Spinal cord (tissue), 10 donors: ENCODE data around the gene ASB7. TPM values are rescaled to one million over a fixed set of nuclear protein-coding genes. Genes with fewer than 3 reads are reported as not detected.

Source experiments
- DNase-seq, 6 donors: peaks; one replicate each; pipeline versions ENCODE4 v3.0.0 to v3.0.0-alpha.2; 2013 to 2015; ENCODE audit warnings: low spot score in 6 of 6, low read depth in 4 of 6
- H3K27ac ChIP-seq: one replicate; pipeline ENCODE4 v1.5.1; 2013; ENCODE audit warnings: low read depth, low read length, control low read depth
- H3K27me3 ChIP-seq: one replicate; pipeline ENCODE4 v1.6.1; 2013; ENCODE audit warnings: low read length; ENCODE audit not compliant: control insufficient read depth, insufficient read depth
- H3K36me3 ChIP-seq: one replicate; pipeline ENCODE4 v1.6.1; 2013; ENCODE audit warnings: low read length; ENCODE audit not compliant: control insufficient read depth, insufficient read depth
- H3K4me1 ChIP-seq: one replicate; pipeline ENCODE4 v1.6.1; 2013; ENCODE audit warnings: low read length; ENCODE audit not compliant: control insufficient read depth, insufficient read depth
- H3K4me3 ChIP-seq: one replicate; pipeline ENCODE4 v1.5.1; 2013; ENCODE audit warnings: low read depth, low read length, control low read depth
- H3K9me3 ChIP-seq: one replicate; pipeline ENCODE4 v1.6.1; 2013; ENCODE audit warnings: low read length; ENCODE audit not compliant: control insufficient read depth, insufficient read depth
- WGBS: methylation state at CpG from one replicate; pipeline ENCODE4 v1.1.5; 2013; ENCODE audit warnings: missing lambda C conversion rate; ENCODE audit not compliant: insufficient coverage; 5-methylcytosine and 5-hydroxymethylcytosine counted together
- polyA plus RNA-seq, 2 donors: library from polyadenylated mRNA; unstranded; fragments of 120-200 nt; gene quantifications; one replicate each; pipeline ENCODE4 v1.2.1, GENCODE V29; 2013; ENCODE audit not compliant: insufficient read length in 2 of 2
- total RNA-seq, 2 donors: library from RNA; depleted of rRNA in 1 of 2; stranded (reverse); fragments of 120-200 nt in 1 of 2; fragments of >200 nt in 1 of 2; gene quantifications; one replicate each; pipeline versions ENCODE4 v1.2.3 to v1.2.4, GENCODE V29; 2013 to 2014
- donor health status: healthy.

Gene ASB7
- total and polyA plus RNA-seq, 4 donors, result 7.7 to 13.8 (median 11.9) TPM

- Histone ChIP-seq H3K27ac (no peak overlapping the region), H3K4me3 (no peak overlapping the region), H3K4me1 (no peaks in the 10 kb centered on the region), H3K9me3 (no peaks in the 10 kb centered on the region), H3K36me3 (peaks cover 25% of the 10 kb centered on the region), H3K27me3 (no peaks in the 10 kb centered on the region)
- no CpG with 5 or more reads among the region's 4 CpGs for WGBS
- DNase-seq, result no peak
Measured at GRCh38 chr15:100614918-100615317, 12.5 kb downstream of the ASB7 start.

GRCh38 chr15:100615801-100616200 is 13.4 kb downstream of the ASB7 start:
- no peak for DNase-seq
- Histone ChIP-seq H3K27me3 (no peaks in the 10 kb centered on the region), H3K4me1 (no peaks in the 10 kb centered on the region), H3K36me3 (peaks cover 22% of the 10 kb centered on the region), H3K27ac (no peak overlapping the region), H3K4me3 (no peak overlapping the region), H3K9me3 (no peaks in the 10 kb centered on the region)
- no CpG with 5 or more reads among the region's 5 CpGs for WGBS

DNA sequence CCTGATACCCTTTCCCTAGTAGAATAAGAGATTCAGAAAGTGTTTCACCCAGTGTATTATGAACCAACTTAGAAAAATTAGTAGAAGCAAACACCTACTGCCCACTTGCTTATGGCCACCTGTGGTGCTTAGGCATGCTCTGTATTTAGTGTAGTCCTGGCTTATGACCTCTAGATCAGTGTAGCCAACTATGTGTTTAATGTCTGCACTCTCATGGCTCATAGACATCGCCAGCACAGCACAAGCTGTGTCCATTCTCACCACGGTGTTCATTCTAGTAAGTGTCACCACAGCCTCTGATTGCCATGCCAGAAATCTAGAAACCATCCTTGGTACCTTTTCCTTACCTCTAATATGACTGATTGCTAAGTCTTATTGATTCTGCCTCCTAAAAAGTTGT is 14.3 kb downstream of the ASB7 start:
- 80% methylated on average over 2 of the region's 2 CpGs for WGBS
- H3K4me1 ChIP-seq, result no peaks in the 10 kb centered on the region
- no peaks in the 10 kb centered on the region for H3K27me3 ChIP-seq
- no peak overlapping the region for H3K27ac ChIP-seq
- H3K9me3 ChIP-seq, result no peaks in the 10 kb centered on the region
- DNase-seq, result no peak
- H3K36me3 ChIP-seq, result peaks cover 14% of the 10 kb centered on the region
- H3K4me3 ChIP-seq, result no peak overlapping the region

DNA sequence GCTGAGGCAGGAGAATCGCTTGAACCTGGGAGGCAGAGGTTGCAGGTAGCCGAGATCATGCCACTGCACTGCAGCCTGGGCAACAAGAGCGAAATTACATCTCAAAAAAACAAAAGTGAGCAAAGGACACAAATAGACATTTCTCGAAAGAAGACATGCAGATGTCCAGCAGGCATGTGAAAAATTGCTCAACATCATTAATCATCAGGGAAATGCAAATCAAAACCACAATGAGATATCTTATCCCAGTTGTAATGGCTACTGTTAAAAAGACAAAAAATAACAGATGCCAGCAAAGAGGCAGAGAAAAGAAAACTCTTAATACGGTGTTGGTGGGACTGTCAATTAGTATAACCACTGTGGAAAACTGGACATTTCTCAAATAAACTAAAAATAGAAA is 20.9 kb downstream of the ASB7 start:
- H3K27ac ChIP-seq, result no peak overlapping the region
- H3K9me3 ChIP-seq, result no peaks in the 10 kb centered on the region
- 100% methylated on average over 2 of the region's 5 CpGs for WGBS
- no peaks in the 10 kb centered on the region for H3K27me3 ChIP-seq
- H3K4me3 ChIP-seq, result no peak overlapping the region
- H3K4me1 ChIP-seq, result no peaks in the 10 kb centered on the region
- no peak for DNase-seq
- no peaks in the 10 kb centered on the region for H3K36me3 ChIP-seq

DNA sequence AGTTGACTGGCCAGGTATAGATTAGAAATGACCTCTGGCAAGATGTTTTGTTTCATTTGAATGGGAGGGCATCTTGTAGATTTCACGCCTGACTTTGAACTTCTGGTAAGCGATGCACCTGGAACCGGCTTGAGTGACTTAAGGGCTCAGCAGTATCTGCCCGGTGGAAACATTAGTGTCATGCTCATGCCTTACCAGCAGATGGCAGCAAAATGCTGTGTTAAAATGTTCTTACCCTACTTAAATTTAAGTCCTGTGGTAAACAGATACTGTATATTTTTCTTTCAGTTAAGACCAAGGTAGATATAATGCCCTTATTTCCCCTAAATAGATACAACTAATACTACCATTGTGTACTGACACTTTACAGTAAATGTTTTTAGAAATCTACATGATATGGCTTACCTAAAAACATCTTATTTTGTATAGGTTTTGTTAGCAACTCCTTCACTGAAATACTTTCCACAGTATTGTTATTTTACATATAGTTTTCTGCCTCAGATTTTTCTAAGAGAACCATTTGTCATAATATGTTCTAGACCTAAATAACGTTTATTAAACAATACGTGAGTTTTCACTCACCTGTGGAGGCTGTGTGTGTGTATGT is 25.5 kb downstream of the ASB7 start:
- peak; percentile 65 to 95 (median 75) for DNase-seq
- WGBS, result 33% methylated on average over 1 of the region's 6 CpGs
- no peak overlapping the region for H3K4me3 ChIP-seq
- no peaks in the 10 kb centered on the region for H3K27me3 ChIP-seq
- no peak overlapping the region for H3K27ac ChIP-seq
- peaks cover 4% of the 10 kb centered on the region for H3K4me1 ChIP-seq
- no peaks in the 10 kb centered on the region for H3K9me3 ChIP-seq
- H3K36me3 ChIP-seq, result peaks cover 9% of the 10 kb centered on the region

GRCh38 chr15:100628746-100629145 is 26.4 kb downstream of the ASB7 start:
- H3K9me3 ChIP-seq, result no peaks in the 10 kb centered on the region
- no peak overlapping the region for H3K4me3 ChIP-seq
- no peak for DNase-seq
- peaks cover 11% of the 10 kb centered on the region for H3K36me3 ChIP-seq
- no peaks in the 10 kb centered on the region for H3K27me3 ChIP-seq
- peaks cover 4% of the 10 kb centered on the region for H3K4me1 ChIP-seq
- 100% methylated on average over 1 of the region's 3 CpGs for WGBS
- no peak overlapping the region for H3K27ac ChIP-seq

DNA sequence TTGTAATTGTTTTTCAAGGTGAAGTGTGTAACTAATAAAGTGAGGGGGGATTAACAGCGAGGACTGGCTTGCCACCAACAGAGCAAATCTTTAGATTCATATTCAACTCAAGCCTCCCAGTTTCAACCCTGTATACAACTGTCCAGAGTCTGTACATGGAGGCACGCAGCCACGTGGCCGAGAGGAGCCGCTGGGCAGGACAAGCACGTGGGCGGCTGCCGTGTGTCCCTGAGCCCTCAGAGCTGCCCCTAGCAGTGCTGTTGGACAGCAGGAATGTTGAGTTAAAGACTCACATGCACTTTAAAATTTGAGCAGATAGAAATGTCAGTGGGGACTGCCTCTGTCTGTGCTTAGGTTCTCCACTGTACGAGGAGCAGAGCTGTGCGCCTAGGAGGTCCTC is 29.4 kb downstream of the ASB7 start:
- DNase-seq, result no peak
- Histone ChIP-seq H3K4me1 (peaks cover 8% of the 10 kb centered on the region), H3K27ac (no peak overlapping the region), H3K36me3 (peaks cover 11% of the 10 kb centered on the region), H3K9me3 (no peaks in the 10 kb centered on the region), H3K4me3 (no peak overlapping the region), H3K27me3 (no peaks in the 10 kb centered on the region)
- WGBS, result 82% methylated on average over 9 of the region's 10 CpGs

- Histone ChIP-seq H3K27me3 (no peaks in the 10 kb centered on the region), H3K36me3 (peaks cover 11% of the 10 kb centered on the region), H3K9me3 (no peaks in the 10 kb centered on the region), H3K4me3 (no peak overlapping the region), H3K4me1 (peaks cover 8% of the 10 kb centered on the region), H3K27ac (no peak overlapping the region)
- no peak for DNase-seq
- WGBS, result no CpG with 5 or more reads among the region's 1 CpG
Measured at GRCh38 chr15:100633763-100634075, 31.3 kb downstream of the ASB7 start.

DNA sequence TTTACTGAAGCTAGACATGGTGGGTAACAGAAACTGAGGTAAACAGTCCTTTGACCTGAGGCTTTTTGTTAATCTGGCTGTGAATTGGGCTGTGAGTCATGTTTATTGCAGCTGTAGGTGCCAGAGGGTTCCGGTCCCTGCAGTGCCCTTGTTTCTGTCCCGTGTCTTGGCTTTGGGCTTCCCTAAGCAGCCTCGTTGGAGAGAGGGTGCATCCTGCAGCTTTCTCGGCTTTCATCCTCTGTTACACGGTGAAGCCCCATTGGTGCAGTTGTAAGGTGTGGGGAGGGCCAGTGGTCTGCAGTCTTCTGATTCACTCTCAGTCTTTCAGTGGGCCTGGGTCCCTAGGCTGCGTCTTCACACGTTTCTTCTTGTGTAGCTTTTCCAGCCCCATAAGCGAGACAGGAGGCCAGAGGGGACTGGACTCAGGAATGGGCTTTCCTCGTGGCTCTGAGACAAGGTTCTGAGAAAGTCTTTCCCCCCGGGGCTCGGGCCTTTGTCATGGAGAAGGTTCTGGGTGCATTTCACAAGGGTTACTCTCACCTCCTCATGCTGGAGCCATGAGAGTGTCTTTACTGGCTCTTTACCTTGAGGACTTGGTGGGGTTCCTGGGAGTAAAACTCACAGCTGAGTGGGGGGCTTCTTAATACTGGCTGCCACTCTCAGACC is 33.1 kb downstream of the ASB7 start:
- Histone ChIP-seq H3K27ac (no peak overlapping the region), H3K4me3 (no peak overlapping the region), H3K9me3 (no peaks in the 10 kb centered on the region), H3K36me3 (peaks cover 11% of the 10 kb centered on the region), H3K4me1 (peaks cover 8% of the 10 kb centered on the region), H3K27me3 (no peaks in the 10 kb centered on the region)
- no peak for DNase-seq
- WGBS, result 55% methylated on average over 9 of the region's 11 CpGs

DNA sequence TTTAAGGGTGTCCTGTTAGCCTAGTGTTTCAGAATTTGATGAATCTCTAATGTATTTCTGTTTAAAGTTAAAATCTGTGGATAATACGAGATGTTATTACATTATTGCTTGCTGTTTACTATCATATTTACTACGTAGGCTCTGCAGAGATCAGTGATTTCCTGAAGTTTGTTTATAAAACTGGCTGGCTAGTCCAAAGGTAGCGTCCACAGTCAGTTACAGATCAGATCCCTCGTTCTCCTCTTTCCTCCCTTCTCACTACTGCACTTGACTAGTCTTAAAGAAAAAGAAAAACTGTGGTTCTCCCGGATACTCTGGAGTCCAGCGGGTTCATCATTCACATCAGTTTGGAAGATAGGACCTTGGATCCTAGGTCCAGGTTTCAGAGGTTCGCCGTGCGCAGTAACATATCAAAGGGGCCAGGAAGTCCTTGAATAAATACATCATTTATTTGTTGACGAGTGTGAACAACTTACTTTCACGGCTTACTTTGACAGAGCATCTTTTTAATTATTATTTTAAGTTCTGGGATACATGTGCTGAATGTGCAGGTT is 35.9 kb downstream of the ASB7 start:
- H3K4me1 ChIP-seq, result peaks cover 6% of the 10 kb centered on the region
- no peak overlapping the region for H3K27ac ChIP-seq
- WGBS, result 91% methylated on average over 6 of the region's 11 CpGs
- H3K36me3 ChIP-seq, result peaks cover 2% of the 10 kb centered on the region
- H3K27me3 ChIP-seq, result no peaks in the 10 kb centered on the region
- no peak overlapping the region for H3K4me3 ChIP-seq
- H3K9me3 ChIP-seq, result no peaks in the 10 kb centered on the region
- no peak for DNase-seq
